GM12873 (cell line): Measurements from ENCODE around the gene SLC39A3.

ENCODE experiments used
- CTCF ChIP-seq: IDR thresholded peaks from 2 replicates; pipeline ENCODE4 v1.5.1; 2012; ENCODE audit warnings: low read depth, mild to moderate bottlenecking, moderate library complexity, low read length, control low read depth; ENCODE audit not compliant: insufficient read depth; ENCODE audit errors: missing control alignments

The SLC39A3 gene

GRCh38 chr19:2782329-2782935 lies 42.6 kb upstream of the SLC39A3 start:
- TF ChIP-seq CTCF, result no peak

GRCh38 chr19:2780284-2780683 lies 40.5 kb upstream of the SLC39A3 start:
- TF ChIP-seq CTCF, result no peak

- TF ChIP-seq CTCF, result no peak
Measured at GRCh38 chr19:2779121-2779740, 39.4 kb upstream of the SLC39A3 start.

GRCh38 chr19:2777952-2778683 lies 38.3 kb upstream of the SLC39A3 start:
- TF ChIP-seq CTCF, result no peak

GRCh38 chr19:2775556-2776430 lies 36.0 kb upstream of the SLC39A3 start:
- no peak for TF ChIP-seq CTCF

GRCh38 chr19:2774953-2775555 lies 35.2 kb upstream of the SLC39A3 start:
- TF ChIP-seq CTCF, result no peak
